NCI-H128 (cell line): ENCODE data around the gene ONECUT3.

Source experiments
- DNase-seq: peaks from one replicate; lab custom pipeline; 2025; ENCODE audit not compliant: unreplicated experiment; lab: John Stamatoyannopoulos, UW

ONECUT3 gene

GRCh38 chr19:1828279-1829238 is 75.3 kb downstream of the ONECUT3 start:
- DNase-seq: no peak

GRCh38 chr19:1829958-1830357 is 76.7 kb downstream of the ONECUT3 start:
- no peak for DNase-seq

- no peak for DNase-seq
Observed at GRCh38 chr19:1830568-1830967, 77.3 kb downstream of the ONECUT3 start.
